DND-41 (cell line): ENCODE measurements around the gene ROS1.

Source experiments
- ATAC-seq: fragments of 200-7000 bp; cut with Tn5 transposase; 3 replicates; pipeline ENCODE4 v1.9.1; 2021; ENCODE audit warnings: low read depth; ENCODE audit not compliant: insufficient read depth
- DNase-seq: peaks from one replicate; pipeline ENCODE4 v3.0.0-alpha.2; 2020
- H2AFZ ChIP-seq: 2 replicates; pipeline ENCODE4 v1.6.0; 2012; ENCODE audit warnings: low read depth, low read length
- H3K27ac ChIP-seq: 2 replicates; pipeline ENCODE4 v1.5.1; 2012; ENCODE audit warnings: low read length, inconsistent platforms
- H3K27me3 ChIP-seq: fragments of 200-600 bp; sonication (generic); 2 replicates; pipeline ENCODE4 v1.6.0; 2012; ENCODE audit warnings: low read length, mild to moderate bottlenecking, inconsistent platforms; ENCODE audit not compliant: insufficient read depth, poor library complexity
- H3K36me3 ChIP-seq: 2 replicates; pipeline ENCODE4 v1.5.1; 2012; ENCODE audit warnings: low read length, inconsistent platforms; ENCODE audit not compliant: insufficient read depth
- H3K4me1 ChIP-seq: 2 replicates; pipeline ENCODE4 v1.5.1; 2012; ENCODE audit warnings: mild to moderate bottlenecking, low read length; ENCODE audit not compliant: insufficient read depth
- H3K4me2 ChIP-seq: 2 replicates; pipeline ENCODE4 v1.6.0; 2012; ENCODE audit warnings: mild to moderate bottlenecking, moderate library complexity, low read length, inconsistent platforms; ENCODE audit not compliant: insufficient read depth
- H3K4me3 ChIP-seq, 2 experiments: fragments of 200-600 bp in 1 of 2; shearing (Covaris generic) in 1 of 2; 2 replicates each; pipeline ENCODE4 v1.5.1; 2012 to 2016; ENCODE audit warnings: inconsistent platforms in 2 of 2, low read length in 2 of 2, mild to moderate bottlenecking in 2 of 2, low read depth in 1 of 2, moderate library complexity in 1 of 2
- H3K79me2 ChIP-seq: 2 replicates; pipeline ENCODE4 v1.6.0; 2012; ENCODE audit warnings: low read length, inconsistent platforms; ENCODE audit not compliant: insufficient read depth
- H3K9ac ChIP-seq: 2 replicates; pipeline ENCODE4 v1.6.0; 2012; ENCODE audit warnings: low read depth, mild to moderate bottlenecking, inconsistent platforms, low read length, moderate library complexity
- H3K9me3 ChIP-seq: 2 replicates; pipeline ENCODE4 v1.5.1; 2012; ENCODE audit warnings: low read length, moderate library complexity, mild to moderate bottlenecking, inconsistent platforms; ENCODE audit not compliant: insufficient read depth, severe bottlenecking
- H4K20me1 ChIP-seq: 2 replicates; pipeline ENCODE4 v1.6.0; 2012; ENCODE audit warnings: low read length; ENCODE audit not compliant: insufficient read depth
- EZH2 ChIP-seq: IDR thresholded peaks from 3 replicates; pipeline ENCODE4 v1.6.1; 2012; ENCODE audit warnings: borderline replicate concordance, low read depth, mild to moderate bottlenecking, moderate library complexity, low read length, inconsistent platforms; ENCODE audit not compliant: severe bottlenecking
- TF ChIP-seq, protein P1 (sequence below): IDR thresholded peaks from 2 replicates; pipeline ENCODE4 v1.5.1; 2012; ENCODE audit warnings: borderline replicate concordance, low read length, moderate library complexity, mild to moderate bottlenecking; ENCODE audit not compliant: poor library complexity, severe bottlenecking; ENCODE audit errors: extremely low read depth

Gene ROS1

DNA sequence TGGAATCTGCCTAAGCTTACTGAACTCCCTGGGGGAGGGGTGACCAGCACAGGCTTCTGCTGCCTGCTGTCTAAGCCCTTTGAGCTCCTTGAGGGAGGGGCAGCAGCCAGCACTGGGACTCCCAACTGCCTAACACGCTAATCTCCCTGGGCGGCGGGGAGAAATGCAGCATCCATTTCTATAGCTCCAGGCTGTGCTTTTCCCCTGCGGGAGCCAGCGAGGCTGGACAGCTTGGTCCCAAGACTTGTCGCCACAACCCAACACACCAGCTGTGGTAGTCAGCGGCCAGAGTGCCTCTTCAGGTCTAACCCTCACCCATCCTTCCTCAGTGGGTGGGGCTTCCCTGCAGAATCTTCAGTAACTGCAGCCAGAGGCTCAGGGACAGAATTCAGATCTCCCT is 95.8 kb downstream of the ROS1 start:
- Histone ChIP-seq H3K27me3 (no peaks in the 10 kb centered on the region), H3K27ac (no peak overlapping the region), H2AFZ (no peak overlapping the region), H3K4me2 (no peak overlapping the region), H3K9me3 (no peaks in the 10 kb centered on the region), H3K4me1 (no peaks in the 10 kb centered on the region), H3K36me3 (no peaks in the 10 kb centered on the region), H4K20me1 (no peaks in the 10 kb centered on the region), H3K79me2 (no peaks in the 10 kb centered on the region), H3K4me3 (no peak overlapping the region), H3K9ac (no peak overlapping the region)
- DNase-seq: no peak
- ATAC-seq: no peak
- TF ChIP-seq EZH2: no peak
- TF ChIP-seq, protein P1, sequence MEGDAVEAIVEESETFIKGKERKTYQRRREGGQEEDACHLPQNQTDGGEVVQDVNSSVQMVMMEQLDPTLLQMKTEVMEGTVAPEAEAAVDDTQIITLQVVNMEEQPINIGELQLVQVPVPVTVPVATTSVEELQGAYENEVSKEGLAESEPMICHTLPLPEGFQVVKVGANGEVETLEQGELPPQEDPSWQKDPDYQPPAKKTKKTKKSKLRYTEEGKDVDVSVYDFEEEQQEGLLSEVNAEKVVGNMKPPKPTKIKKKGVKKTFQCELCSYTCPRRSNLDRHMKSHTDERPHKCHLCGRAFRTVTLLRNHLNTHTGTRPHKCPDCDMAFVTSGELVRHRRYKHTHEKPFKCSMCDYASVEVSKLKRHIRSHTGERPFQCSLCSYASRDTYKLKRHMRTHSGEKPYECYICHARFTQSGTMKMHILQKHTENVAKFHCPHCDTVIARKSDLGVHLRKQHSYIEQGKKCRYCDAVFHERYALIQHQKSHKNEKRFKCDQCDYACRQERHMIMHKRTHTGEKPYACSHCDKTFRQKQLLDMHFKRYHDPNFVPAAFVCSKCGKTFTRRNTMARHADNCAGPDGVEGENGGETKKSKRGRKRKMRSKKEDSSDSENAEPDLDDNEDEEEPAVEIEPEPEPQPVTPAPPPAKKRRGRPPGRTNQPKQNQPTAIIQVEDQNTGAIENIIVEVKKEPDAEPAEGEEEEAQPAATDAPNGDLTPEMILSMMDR: no peak

DNA sequence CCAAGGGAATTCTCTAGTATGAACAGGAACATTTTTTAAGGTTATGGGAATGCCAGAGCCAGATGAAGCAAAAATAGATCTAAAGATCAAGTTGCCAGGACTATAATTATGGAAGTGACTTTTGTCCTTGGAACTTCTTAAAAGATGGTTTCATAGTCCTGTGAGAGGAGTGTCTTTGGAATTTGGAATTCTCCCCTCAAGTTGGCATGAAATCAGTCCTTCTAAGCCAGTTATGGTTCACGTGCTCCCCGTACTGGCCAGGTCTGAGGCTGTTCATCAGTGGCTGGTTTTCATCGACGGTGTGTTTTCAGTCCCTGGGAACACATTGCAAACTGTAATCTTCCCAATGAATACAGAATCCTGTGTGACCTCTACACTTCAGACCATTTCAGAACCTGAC is 97.2 kb downstream of the ROS1 start:
- Histone ChIP-seq H4K20me1 (no peaks in the 10 kb centered on the region), H3K9me3 (no peaks in the 10 kb centered on the region), H3K36me3 (no peaks in the 10 kb centered on the region), H3K4me2 (no peak overlapping the region), H3K9ac (no peak overlapping the region), H3K4me3 (no peak overlapping the region), H3K79me2 (no peaks in the 10 kb centered on the region), H3K4me1 (no peaks in the 10 kb centered on the region), H3K27me3 (no peaks in the 10 kb centered on the region), H3K27ac (no peak overlapping the region), H2AFZ (no peak overlapping the region)
- TF ChIP-seq, protein P1: no peak
- TF ChIP-seq EZH2: no peak
- DNase-seq: no peak
- no peak for ATAC-seq

DNA sequence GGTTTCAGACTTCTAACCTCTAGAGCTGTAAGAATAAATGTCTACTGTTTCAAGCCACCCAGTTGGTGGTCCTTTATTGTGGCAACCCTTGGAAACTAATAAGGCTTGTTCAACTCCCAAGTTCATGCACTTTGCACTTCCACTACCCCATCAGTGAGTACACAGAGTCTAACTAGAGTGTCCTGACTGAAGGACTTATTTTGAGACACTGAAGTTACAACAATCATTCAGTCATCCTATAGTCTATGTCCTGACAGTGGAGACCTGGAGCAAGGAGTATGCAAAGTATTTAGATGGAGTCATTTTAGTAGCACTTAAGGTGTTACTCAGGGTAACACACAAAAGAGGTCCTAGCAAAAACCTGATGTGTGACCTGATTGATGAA is 97.7 kb downstream of the ROS1 start:
- Histone ChIP-seq H2AFZ (no peak overlapping the region), H3K27ac (no peak overlapping the region), H3K27me3 (no peaks in the 10 kb centered on the region), H3K36me3 (no peaks in the 10 kb centered on the region), H3K9me3 (no peaks in the 10 kb centered on the region), H3K4me3 (no peak overlapping the region), H3K4me1 (no peaks in the 10 kb centered on the region), H3K4me2 (no peak overlapping the region), H3K79me2 (no peaks in the 10 kb centered on the region), H3K9ac (no peak overlapping the region), H4K20me1 (no peaks in the 10 kb centered on the region)
- DNase-seq (no peak), ATAC-seq (no peak)
- TF ChIP-seq, protein P1: no peak
- no peak for TF ChIP-seq EZH2
